ENCODE results near the gene ERC2. TPM values are rescaled to one million over a fixed set of nuclear protein-coding genes. Genes with fewer than 3 reads are reported as not detected.

ERC2 gene
- total RNA-seq, 2 donors from 2014 or later = 0.21 TPM; not detected in 1

DNA sequence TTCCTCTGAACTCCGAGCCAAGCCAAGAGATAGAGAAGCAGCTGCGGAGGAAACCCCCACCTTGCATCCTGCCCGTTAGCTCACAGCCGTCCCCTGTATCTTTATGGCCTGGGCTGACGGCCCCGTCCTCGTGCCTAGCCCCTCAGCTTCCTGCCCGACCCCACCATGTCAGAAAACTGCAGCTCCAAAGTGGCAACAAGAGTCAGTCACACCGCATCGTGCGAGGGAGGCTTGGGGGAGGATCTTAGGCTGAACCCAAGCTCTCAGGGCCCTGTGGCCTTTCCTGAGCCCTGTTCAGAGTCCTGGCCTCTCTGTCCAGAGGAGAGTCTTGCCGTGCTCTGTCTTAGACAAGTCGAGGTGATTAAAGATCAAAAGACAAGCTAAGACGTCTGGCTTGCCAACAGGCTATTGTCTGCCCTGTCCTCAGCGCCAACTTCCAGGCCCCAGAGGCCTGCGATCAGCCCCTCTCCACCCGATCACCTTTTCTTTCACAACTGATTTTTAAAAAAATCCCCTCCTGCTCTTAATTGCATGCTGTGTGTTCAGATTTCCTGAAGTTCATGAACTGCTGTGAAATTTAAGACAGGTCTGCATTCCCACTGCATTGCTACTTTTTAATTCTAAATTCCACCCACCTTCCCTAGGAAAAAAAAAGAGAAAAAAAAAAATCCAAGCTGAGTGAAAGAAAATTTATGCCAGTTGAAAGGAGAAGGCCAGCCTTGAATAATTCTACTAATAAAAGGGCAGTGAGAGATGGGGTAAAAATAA, 891.5 kb downstream of the ERC2 start:
- H3K9me3 ChIP-seq (ENCODE audit: control insufficient read depth, low read length, poor library complexity, severe bottlenecking) = no peaks in the 10 kb centered on the region
- DNase-seq (no peak), ATAC-seq (no peak)
- Mint-ChIP-seq H3K4me1 (no peaks in the 10 kb centered on the region), H3K36me3 (ENCODE audit: low read depth) (no peaks in the 10 kb centered on the region), H3K4me3 (no peak overlapping the region), H3K27ac (no peak overlapping the region), H3K27me3 (peaks cover 4% of the 10 kb centered on the region)

DNA sequence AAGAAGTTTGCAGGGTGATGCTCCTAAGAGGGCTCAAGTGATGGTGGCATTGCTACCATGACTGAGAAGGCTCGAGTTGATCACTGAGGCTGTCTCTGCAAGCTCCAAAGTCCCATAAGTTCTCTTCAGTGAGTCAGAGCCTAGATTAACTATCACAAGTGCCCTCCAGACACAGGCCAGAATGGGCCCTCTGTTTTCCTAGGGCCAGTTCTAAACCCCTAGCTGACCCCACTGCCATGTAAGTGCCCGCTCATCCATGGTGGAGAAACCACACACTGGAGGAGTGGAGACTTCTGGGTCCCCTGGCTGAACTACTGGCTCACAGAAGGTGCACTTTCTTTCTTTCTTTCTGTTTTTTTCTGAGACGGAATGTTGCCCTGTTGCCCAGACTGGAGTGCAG, 893.6 kb downstream of the ERC2 start:
- Mint-ChIP-seq H3K4me3 (no peak overlapping the region), H3K27ac (no peak overlapping the region), H3K27me3 (peaks cover 2% of the 10 kb centered on the region), H3K36me3 (ENCODE audit: low read depth) (no peaks in the 10 kb centered on the region), H3K4me1 (no peaks in the 10 kb centered on the region)
- DNase-seq (no peak), ATAC-seq (no peak)
- H3K9me3 ChIP-seq (ENCODE audit: control insufficient read depth, low read length, poor library complexity, severe bottlenecking) = no peaks in the 10 kb centered on the region

DNA sequence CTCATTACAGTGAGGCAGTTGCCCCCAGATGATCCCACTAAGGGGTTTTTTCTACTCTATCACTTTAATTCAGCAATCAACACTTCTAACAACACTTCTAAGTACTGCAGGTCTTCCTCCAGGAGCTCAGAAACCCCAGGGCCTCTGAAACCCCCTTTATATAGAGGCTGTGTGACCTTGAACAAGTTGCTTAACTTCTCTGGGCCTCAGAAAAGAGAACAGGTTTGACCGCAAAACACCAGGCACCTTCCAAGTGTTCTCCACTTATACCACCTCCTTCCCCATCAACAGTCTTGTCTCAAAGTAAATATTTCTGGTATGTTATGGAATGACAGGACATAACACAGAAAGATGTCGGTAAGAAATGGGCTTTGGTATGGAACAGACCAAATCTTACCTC, 895.5 kb downstream of the ERC2 start:
- Mint-ChIP-seq H3K4me3 (no peak overlapping the region), H3K36me3 (ENCODE audit: low read depth) (no peaks in the 10 kb centered on the region), H3K27me3 (no peaks in the 10 kb centered on the region), H3K27ac (no peak overlapping the region), H3K4me1 (no peaks in the 10 kb centered on the region)
- DNase-seq (no peak), ATAC-seq (no peak)
- no peaks in the 10 kb centered on the region for H3K9me3 ChIP-seq (ENCODE audit: control insufficient read depth, low read length, poor library complexity, severe bottlenecking)

DNA sequence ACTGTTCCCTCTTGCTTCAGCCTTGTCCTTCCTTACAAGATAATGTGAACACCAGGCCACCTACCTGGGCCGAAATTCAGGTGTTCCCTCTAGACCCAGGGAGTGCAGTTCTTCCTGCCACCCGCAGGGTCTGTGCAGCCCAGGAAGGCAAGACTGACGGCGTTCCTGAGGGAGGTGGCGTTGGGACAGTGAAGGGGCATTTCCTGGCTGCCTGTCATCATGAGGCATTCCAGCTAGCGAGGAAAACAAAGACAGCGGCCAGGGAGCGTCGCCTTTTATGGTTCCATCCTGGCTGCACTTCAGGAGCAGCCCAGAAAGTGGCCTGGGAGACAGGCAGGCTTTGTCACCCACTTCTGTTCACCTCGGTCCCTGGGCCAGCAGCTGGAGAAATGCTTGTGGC, 896.4 kb downstream of the ERC2 start:
- no peaks in the 10 kb centered on the region for H3K27me3 Mint-ChIP-seq
- H3K9me3 ChIP-seq (ENCODE audit: control insufficient read depth, low read length, poor library complexity, severe bottlenecking) = no peaks in the 10 kb centered on the region
- H3K4me3 Mint-ChIP-seq = no peak overlapping the region
- ATAC-seq (no peak), DNase-seq (no peak)
- no peaks in the 10 kb centered on the region for H3K4me1 Mint-ChIP-seq
- no peak overlapping the region for H3K27ac Mint-ChIP-seq
- no peaks in the 10 kb centered on the region for H3K36me3 Mint-ChIP-seq (ENCODE audit: low read depth)

DNA sequence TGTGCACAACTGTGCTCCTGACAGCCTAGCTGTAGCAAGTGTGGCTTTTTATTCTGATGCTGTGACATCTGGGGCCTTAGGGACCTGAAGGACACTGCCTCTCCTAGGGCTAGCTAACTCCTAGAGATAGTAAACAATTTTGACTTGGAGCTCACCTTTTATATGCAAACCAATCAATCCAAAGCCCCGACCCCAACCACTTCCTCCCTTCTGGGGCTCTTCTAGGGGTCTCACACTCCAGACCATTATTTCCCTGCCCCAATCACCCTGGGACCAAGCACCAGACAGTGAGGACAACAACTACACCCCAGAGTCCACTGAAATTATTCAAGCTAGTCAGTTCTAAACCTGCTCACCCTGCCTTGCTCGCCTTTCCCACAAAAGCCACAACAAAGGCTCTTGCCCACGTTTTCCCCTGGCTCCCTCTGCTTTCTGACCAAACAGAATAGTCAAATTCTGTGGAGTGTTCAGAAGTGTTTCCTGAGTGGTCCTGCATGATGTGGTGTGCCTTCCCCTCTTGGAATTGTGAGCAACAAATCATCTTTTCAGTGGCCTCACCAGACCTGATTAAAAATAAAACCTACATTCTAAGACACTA, 897.0 kb downstream of the ERC2 start:
- no peak for ATAC-seq
- H3K4me3 Mint-ChIP-seq = no peak overlapping the region
- DNase-seq = no peak
- no peak overlapping the region for H3K27ac Mint-ChIP-seq
- H3K27me3 Mint-ChIP-seq = no peaks in the 10 kb centered on the region
- no peaks in the 10 kb centered on the region for H3K9me3 ChIP-seq (ENCODE audit: control insufficient read depth, low read length, poor library complexity, severe bottlenecking)
- no peaks in the 10 kb centered on the region for H3K36me3 Mint-ChIP-seq (ENCODE audit: low read depth)
- H3K4me1 Mint-ChIP-seq = no peaks in the 10 kb centered on the region

DNA sequence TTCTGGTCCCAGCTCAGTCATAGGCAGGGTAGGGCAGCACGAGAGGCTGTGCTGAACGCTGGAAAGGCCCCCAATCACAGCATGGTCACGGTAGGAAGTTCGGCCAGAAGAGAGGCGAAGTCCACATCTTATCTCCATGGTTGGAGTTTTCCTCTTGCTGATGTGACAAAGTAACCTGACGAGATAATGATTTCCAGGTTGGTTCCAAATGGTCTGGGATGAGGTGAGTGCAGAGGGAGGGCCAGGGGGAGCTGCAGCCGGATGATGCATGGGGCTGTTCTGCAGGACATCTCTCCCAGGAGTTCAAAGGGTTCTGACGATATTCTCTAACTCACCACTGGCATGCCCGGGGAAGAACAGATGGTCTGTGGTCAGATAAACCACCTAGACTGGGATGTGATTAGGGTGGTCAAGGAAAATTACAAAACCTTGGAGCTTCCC, 898.0 kb downstream of the ERC2 start:
- no peak for ATAC-seq
- no peaks in the 10 kb centered on the region for H3K4me1 Mint-ChIP-seq
- no peak overlapping the region for H3K4me3 Mint-ChIP-seq
- H3K9me3 ChIP-seq (ENCODE audit: control insufficient read depth, low read length, poor library complexity, severe bottlenecking) = no peaks in the 10 kb centered on the region
- DNase-seq = no peak
- no peak overlapping the region for H3K27ac Mint-ChIP-seq
- H3K36me3 Mint-ChIP-seq (ENCODE audit: low read depth) = no peaks in the 10 kb centered on the region
- H3K27me3 Mint-ChIP-seq = no peaks in the 10 kb centered on the region

DNA sequence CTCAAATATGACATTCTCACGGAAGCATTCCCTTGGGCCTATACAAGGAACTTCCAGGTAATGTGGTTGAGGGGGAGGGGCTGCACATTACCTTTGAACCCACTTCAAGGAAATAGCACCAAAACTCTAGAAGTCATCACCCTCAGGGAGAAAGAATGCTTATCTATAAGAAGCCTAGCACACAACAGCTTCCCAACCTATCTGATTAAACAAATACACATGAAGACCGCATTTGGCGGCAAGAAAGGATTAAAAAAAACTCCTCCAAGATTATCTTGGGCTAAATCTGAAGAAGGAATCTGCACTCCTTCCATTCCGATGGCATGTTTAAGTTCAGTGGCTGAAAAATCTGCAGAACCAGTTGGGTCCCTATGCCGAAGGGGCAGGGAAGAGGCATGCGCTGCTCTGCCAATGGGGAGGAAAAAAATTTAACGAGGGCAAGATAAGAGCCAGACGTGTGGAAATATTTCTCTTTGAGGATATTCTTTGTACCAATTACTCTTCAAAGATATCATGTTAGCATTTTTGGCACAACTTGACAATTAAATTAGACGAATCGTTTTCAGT, 899.2 kb downstream of the ERC2 start:
- Mint-ChIP-seq H3K4me1 (no peaks in the 10 kb centered on the region), H3K27me3 (no peaks in the 10 kb centered on the region), H3K27ac (no peak overlapping the region), H3K4me3 (no peak overlapping the region), H3K36me3 (ENCODE audit: low read depth) (no peaks in the 10 kb centered on the region)
- DNase-seq = no peak
- H3K9me3 ChIP-seq (ENCODE audit: control insufficient read depth, low read length, poor library complexity, severe bottlenecking) = no peaks in the 10 kb centered on the region
- no peak for ATAC-seq

DNA sequence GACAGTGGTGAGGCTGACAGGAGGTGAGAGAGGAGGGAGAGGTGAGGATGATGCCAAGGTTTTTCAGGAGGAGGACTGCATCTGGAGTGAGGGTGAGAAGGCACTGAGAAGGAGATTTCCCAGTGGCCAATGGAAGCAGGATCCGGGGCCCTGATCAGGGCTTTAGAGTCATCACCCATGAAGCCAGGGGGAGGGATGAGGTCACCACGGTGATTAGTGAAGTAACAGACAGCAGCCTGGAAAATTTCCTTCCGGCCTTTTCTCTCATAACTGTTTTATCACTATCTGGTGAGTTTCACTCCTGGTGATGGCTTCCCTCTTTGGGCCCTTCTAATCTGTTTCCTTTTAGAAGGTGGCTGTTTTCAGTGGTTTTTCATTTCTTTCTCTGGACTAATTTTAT, 900.7 kb downstream of the ERC2 start:
- Mint-ChIP-seq H3K27ac (no peak overlapping the region), H3K36me3 (ENCODE audit: low read depth) (no peaks in the 10 kb centered on the region), H3K27me3 (no peaks in the 10 kb centered on the region)

DNA sequence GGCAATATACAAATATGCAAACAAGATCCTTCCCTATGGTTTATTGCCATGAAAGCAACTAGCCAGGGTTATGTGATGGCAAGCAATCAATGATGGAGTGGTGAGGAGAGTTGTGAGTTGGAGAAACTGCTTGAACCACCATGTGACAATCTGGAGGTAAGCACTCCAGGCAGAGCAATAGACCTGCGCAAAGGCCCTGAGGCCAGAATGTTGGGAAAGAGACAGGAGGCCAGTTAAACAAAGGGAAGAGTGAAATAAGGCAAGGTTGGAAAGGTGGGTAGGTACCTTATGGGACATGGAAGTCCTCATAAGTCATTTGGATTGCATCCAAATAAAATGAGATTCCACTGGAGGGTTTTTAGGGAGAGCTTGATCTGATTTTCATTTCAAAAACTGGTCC, 901.1 kb downstream of the ERC2 start:
- no peaks in the 10 kb centered on the region for H3K27me3 Mint-ChIP-seq
- H3K4me3 Mint-ChIP-seq = no peak overlapping the region
- no peak for DNase-seq
- no peak for ATAC-seq
- no peaks in the 10 kb centered on the region for H3K36me3 Mint-ChIP-seq (ENCODE audit: low read depth)
- no peaks in the 10 kb centered on the region for H3K9me3 ChIP-seq (ENCODE audit: control insufficient read depth, low read length, poor library complexity, severe bottlenecking)
- H3K4me1 Mint-ChIP-seq = no peaks in the 10 kb centered on the region
- H3K27ac Mint-ChIP-seq = no peak overlapping the region

More for the DNA sequence above, 900.7 kb downstream of the ERC2 start:
- ATAC-seq = no peak
- Mint-ChIP-seq H3K4me1 (no peaks in the 10 kb centered on the region), H3K4me3 (no peak overlapping the region)
- no peak for DNase-seq
- no peaks in the 10 kb centered on the region for H3K9me3 ChIP-seq (ENCODE audit: control insufficient read depth, low read length, poor library complexity, severe bottlenecking)

DNA sequence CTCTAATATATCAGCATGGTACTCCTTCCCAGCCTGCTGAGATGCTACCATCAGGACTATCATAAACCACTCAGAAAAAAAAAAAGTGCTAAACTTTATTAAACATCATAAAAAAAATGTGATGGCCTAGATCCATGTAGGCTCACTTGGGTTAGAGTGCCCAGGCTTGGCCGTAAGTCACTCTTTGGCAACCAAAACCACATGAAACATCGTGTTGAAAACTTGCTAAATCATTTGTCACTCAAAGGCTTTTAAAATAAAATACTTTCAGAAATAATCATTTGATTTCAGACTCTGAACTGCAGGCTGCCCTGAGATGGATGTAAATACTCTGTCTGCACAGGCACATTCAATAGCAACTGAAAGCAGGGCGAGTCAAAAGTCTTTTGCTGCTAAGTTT, 902.7 kb downstream of the ERC2 start:
- H3K4me3 Mint-ChIP-seq = no peak overlapping the region
- no peaks in the 10 kb centered on the region for H3K27me3 Mint-ChIP-seq
- H3K36me3 Mint-ChIP-seq (ENCODE audit: low read depth) = no peaks in the 10 kb centered on the region

DNA sequence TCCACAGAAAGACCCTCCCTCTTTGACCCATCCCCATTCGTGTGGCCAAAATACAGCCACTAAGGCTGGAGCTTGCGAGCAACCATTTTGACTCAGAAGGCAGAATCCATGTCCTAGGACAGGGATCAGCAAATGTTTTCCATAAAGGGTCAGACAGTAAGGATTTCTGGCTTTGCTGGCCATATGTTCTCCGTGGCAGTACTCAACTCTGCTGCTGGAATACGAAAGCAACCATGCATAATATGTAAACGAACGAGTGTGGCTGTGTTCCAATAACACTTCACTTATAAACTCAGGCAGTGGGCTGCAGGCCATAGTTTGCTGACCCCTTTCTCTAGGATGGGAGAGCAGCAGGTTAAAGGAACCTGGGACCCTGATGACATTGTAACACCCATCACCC, 903.5 kb downstream of the ERC2 start:
- no peaks in the 10 kb centered on the region for H3K9me3 ChIP-seq (ENCODE audit: control insufficient read depth, low read length, poor library complexity, severe bottlenecking)
- no peaks in the 10 kb centered on the region for H3K27me3 Mint-ChIP-seq
- no peak overlapping the region for H3K27ac Mint-ChIP-seq
- DNase-seq = no peak
- H3K4me3 Mint-ChIP-seq = no peak overlapping the region
- H3K36me3 Mint-ChIP-seq (ENCODE audit: low read depth) = no peaks in the 10 kb centered on the region
- no peaks in the 10 kb centered on the region for H3K4me1 Mint-ChIP-seq
- no peak for ATAC-seq

More for the DNA sequence above, 902.7 kb downstream of the ERC2 start:
- DNase-seq (no peak), ATAC-seq (no peak)
- H3K9me3 ChIP-seq (ENCODE audit: control insufficient read depth, low read length, poor library complexity, severe bottlenecking) = no peaks in the 10 kb centered on the region
- Mint-ChIP-seq H3K27ac (no peak overlapping the region), H3K4me1 (no peaks in the 10 kb centered on the region)

DNA sequence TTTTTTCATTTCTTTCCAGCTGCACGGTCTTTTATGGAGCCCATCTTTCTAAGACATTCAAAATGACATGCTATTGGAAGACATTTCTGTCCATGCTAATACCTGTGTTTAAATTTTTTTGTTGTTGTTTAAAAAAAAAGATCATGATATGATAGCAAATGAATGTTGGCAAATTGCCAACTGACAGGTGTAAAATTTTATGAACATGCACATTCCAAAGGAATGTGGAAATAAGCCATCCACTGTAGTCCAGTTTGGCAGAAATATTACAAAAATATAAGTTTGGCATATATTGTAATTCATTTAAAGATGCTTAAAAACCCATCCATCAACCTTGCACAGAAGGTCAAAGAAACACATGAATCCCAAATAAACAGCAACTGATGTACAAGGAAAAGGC, 905.6 kb downstream of the ERC2 start:
- no peaks in the 10 kb centered on the region for H3K9me3 ChIP-seq (ENCODE audit: control insufficient read depth, low read length, poor library complexity, severe bottlenecking)
- H3K4me3 Mint-ChIP-seq = no peak overlapping the region
- H3K36me3 Mint-ChIP-seq (ENCODE audit: low read depth) = no peaks in the 10 kb centered on the region
- H3K27me3 Mint-ChIP-seq = no peaks in the 10 kb centered on the region
- H3K4me1 Mint-ChIP-seq = no peaks in the 10 kb centered on the region
- ATAC-seq (no peak), DNase-seq (no peak)
- no peak overlapping the region for H3K27ac Mint-ChIP-seq

DNA sequence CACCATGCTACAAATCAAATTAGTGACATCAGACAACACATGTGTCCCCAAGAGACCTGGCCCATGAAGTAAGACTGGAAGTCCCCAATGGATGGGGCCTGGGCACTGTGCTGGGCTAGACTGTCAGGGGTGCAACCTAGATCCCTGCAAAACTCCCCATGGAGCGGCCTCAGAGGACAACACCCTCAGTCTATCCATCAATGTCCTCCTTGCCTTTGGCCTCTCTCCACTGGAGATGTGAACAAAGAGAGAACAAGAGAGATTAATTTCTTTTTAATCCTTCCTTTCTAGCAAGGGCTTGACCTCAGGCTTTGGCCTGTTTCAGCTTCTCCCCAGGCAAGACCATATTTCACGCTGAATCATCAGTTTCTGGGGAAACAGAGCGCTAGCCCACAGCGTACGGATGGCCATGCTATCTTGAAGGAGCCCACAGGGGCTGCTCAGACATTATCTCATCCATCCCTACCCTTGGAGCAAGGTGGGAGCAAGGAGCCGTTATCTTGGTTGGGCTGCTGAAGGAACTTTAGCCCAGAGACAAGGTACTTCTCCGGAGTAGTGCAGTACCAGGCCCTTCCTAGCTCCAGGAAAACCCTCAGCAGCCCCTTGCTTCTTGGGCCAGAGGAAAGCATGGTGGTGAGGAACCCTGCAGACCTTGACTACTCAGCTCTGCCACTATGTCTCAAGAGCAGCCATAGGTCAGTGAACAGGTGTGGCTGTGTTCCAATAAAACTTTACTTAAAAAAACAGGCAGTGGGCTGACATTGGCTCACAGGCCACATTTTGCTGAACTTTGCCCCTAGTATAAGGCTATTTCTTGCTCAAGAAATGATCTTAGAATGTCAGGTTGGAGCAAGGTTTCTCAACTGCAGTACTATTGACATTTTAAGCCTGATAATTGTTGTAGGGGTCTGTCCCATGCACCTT, 908.5 kb downstream of the ERC2 start:
- ATAC-seq = no peak
- H3K27ac Mint-ChIP-seq = no peak overlapping the region
- H3K4me1 Mint-ChIP-seq = no peaks in the 10 kb centered on the region
- no peak for DNase-seq
- H3K9me3 ChIP-seq (ENCODE audit: control insufficient read depth, low read length, poor library complexity, severe bottlenecking) = no peaks in the 10 kb centered on the region
- H3K27me3 Mint-ChIP-seq = no peaks in the 10 kb centered on the region
- no peaks in the 10 kb centered on the region for H3K36me3 Mint-ChIP-seq (ENCODE audit: low read depth)
- no peak overlapping the region for H3K4me3 Mint-ChIP-seq

Data from T-helper 17 cell (primary cell).